ENCODE measurements around the gene GPX4. TPM values are rescaled to one million over a fixed set of nuclear protein-coding genes. Genes with fewer than 3 reads are reported as not detected.

Gene GPX4
- total and polyA plus RNA-seq, 9 of the 15 experiments (the other 6 are each of a cell fraction or from before 2014, with no cell fraction given): 61.4 to 661 (median 349) TPM

DNA sequence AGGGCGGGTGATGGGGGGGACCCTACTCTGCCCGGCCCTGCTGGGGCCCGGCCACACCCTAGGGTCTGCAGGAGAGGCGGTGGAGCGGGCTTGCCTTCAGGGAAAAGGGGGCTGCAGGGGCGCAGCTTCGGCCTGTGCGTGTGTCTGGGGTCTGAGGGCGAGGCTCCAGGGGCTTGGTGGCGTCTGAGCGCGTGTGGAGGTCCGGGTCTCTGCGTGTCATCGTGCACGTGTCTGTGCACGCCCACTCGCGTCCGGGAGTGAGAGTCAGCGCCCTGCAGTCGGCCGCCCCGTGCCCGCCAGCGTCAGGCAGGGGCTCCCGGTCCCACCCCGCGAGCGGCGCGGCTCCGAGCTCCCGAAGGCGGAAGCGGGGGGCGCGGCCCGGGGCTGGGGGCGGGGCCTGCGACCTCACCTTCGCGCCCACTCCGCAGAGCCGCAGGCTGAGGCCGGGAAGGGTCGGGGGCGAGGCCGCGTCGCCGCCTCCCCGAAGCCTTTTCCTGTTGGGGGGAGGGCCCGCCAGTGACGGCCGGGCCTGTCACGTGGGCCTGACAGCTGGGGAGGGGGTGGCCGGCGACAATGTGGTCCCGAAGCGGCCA lies 37.0 kb upstream of the GPX4 start, which contains the start of gene ARHGAP45 (continued):
- TF ChIP-seq, protein P1, sequence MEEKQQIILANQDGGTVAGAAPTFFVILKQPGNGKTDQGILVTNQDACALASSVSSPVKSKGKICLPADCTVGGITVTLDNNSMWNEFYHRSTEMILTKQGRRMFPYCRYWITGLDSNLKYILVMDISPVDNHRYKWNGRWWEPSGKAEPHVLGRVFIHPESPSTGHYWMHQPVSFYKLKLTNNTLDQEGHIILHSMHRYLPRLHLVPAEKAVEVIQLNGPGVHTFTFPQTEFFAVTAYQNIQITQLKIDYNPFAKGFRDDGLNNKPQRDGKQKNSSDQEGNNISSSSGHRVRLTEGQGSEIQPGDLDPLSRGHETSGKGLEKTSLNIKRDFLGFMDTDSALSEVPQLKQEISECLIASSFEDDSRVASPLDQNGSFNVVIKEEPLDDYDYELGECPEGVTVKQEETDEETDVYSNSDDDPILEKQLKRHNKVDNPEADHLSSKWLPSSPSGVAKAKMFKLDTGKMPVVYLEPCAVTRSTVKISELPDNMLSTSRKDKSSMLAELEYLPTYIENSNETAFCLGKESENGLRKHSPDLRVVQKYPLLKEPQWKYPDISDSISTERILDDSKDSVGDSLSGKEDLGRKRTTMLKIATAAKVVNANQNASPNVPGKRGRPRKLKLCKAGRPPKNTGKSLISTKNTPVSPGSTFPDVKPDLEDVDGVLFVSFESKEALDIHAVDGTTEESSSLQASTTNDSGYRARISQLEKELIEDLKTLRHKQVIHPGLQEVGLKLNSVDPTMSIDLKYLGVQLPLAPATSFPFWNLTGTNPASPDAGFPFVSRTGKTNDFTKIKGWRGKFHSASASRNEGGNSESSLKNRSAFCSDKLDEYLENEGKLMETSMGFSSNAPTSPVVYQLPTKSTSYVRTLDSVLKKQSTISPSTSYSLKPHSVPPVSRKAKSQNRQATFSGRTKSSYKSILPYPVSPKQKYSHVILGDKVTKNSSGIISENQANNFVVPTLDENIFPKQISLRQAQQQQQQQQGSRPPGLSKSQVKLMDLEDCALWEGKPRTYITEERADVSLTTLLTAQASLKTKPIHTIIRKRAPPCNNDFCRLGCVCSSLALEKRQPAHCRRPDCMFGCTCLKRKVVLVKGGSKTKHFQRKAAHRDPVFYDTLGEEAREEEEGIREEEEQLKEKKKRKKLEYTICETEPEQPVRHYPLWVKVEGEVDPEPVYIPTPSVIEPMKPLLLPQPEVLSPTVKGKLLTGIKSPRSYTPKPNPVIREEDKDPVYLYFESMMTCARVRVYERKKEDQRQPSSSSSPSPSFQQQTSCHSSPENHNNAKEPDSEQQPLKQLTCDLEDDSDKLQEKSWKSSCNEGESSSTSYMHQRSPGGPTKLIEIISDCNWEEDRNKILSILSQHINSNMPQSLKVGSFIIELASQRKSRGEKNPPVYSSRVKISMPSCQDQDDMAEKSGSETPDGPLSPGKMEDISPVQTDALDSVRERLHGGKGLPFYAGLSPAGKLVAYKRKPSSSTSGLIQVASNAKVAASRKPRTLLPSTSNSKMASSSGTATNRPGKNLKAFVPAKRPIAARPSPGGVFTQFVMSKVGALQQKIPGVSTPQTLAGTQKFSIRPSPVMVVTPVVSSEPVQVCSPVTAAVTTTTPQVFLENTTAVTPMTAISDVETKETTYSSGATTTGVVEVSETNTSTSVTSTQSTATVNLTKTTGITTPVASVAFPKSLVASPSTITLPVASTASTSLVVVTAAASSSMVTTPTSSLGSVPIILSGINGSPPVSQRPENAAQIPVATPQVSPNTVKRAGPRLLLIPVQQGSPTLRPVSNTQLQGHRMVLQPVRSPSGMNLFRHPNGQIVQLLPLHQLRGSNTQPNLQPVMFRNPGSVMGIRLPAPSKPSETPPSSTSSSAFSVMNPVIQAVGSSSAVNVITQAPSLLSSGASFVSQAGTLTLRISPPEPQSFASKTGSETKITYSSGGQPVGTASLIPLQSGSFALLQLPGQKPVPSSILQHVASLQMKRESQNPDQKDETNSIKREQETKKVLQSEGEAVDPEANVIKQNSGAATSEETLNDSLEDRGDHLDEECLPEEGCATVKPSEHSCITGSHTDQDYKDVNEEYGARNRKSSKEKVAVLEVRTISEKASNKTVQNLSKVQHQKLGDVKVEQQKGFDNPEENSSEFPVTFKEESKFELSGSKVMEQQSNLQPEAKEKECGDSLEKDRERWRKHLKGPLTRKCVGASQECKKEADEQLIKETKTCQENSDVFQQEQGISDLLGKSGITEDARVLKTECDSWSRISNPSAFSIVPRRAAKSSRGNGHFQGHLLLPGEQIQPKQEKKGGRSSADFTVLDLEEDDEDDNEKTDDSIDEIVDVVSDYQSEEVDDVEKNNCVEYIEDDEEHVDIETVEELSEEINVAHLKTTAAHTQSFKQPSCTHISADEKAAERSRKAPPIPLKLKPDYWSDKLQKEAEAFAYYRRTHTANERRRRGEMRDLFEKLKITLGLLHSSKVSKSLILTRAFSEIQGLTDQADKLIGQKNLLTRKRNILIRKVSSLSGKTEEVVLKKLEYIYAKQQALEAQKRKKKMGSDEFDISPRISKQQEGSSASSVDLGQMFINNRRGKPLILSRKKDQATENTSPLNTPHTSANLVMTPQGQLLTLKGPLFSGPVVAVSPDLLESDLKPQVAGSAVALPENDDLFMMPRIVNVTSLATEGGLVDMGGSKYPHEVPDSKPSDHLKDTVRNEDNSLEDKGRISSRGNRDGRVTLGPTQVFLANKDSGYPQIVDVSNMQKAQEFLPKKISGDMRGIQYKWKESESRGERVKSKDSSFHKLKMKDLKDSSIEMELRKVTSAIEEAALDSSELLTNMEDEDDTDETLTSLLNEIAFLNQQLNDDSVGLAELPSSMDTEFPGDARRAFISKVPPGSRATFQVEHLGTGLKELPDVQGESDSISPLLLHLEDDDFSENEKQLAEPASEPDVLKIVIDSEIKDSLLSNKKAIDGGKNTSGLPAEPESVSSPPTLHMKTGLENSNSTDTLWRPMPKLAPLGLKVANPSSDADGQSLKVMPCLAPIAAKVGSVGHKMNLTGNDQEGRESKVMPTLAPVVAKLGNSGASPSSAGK (IDR thresholded peaks at IDR 0.05): 0 out of 2 replicates have a peak, but pooled peaks have one; percentile 11
- TF ChIP-seq TAF7 (tag; IDR thresholded peaks at IDR 0.05): no peak
- TF ChIP-seq ZFPM2 (CRISPR knock-in tag; IDR thresholded peaks at IDR 0.05): no peak
- no peak for TF ChIP-seq GATA2 (CRISPR knock-in tag; IDR thresholded peaks at IDR 0.05)
- TF ChIP-seq MECOM (CRISPR knock-in tag; IDR thresholded peaks at IDR 0.05): no peak
- TF ChIP-seq CBX8 (IDR thresholded peaks at IDR 0.05; ENCODE audit: borderline replicate concordance, extremely low read depth, low read depth, low read length, poor library complexity, severe bottlenecking): no peak
- TF ChIP-seq CCNT2 (IDR thresholded peaks at IDR 0.05; ENCODE audit: borderline replicate concordance, extremely low read depth, insufficient read length, low read depth, low read length): no peak
- TF ChIP-seq HMGN3 (IDR thresholded peaks at IDR 0.05; ENCODE audit: borderline replicate concordance, extremely low read depth, insufficient read length, low read depth, low read length): no peak
- TF ChIP-seq CBX1 (IDR thresholded peaks at IDR 0.05; ENCODE audit: low read depth): 0 out of 2 replicates have a peak, but pooled peaks have one; percentile 6
- TF ChIP-seq KLF1 (tag; IDR thresholded peaks at IDR 0.05): no peak
- TF ChIP-seq, protein P2, sequence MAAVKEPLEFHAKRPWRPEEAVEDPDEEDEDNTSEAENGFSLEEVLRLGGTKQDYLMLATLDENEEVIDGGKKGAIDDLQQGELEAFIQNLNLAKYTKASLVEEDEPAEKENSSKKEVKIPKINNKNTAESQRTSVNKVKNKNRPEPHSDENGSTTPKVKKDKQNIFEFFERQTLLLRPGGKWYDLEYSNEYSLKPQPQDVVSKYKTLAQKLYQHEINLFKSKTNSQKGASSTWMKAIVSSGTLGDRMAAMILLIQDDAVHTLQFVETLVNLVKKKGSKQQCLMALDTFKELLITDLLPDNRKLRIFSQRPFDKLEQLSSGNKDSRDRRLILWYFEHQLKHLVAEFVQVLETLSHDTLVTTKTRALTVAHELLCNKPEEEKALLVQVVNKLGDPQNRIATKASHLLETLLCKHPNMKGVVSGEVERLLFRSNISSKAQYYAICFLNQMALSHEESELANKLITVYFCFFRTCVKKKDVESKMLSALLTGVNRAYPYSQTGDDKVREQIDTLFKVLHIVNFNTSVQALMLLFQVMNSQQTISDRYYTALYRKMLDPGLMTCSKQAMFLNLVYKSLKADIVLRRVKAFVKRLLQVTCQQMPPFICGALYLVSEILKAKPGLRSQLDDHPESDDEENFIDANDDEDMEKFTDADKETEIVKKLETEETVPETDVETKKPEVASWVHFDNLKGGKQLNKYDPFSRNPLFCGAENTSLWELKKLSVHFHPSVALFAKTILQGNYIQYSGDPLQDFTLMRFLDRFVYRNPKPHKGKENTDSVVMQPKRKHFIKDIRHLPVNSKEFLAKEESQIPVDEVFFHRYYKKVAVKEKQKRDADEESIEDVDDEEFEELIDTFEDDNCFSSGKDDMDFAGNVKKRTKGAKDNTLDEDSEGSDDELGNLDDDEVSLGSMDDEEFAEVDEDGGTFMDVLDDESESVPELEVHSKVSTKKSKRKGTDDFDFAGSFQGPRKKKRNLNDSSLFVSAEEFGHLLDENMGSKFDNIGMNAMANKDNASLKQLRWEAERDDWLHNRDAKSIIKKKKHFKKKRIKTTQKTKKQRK (IDR thresholded peaks at IDR 0.05; ENCODE audit: borderline replicate concordance, low read depth, low read length): no peak
- no peak for TF ChIP-seq ZNF239 (CRISPR knock-in tag; IDR thresholded peaks at IDR 0.05)
